ENCODE data around the gene CNGB1. TPM values are rescaled to one million over a fixed set of nuclear protein-coding genes. Genes with fewer than 3 reads are reported as not detected.

CNGB1 gene
- total and polyA plus RNA-seq, 4 donors, result under 0.01 TPM; not detected in 2

GRCh38 chr16:57900796-57901479 is 70.0 kb downstream of the CNGB1 start:
- 88% methylated on average over 11 of the region's 11 CpGs for WGBS
- Histone ChIP-seq H3K9ac (ENCODE audit: low read depth in 1 of 2, low read length in 2 of 2) (no peak overlapping the region), H3K4me1 (ENCODE audit: control insufficient read depth in 4 of 4, insufficient read depth in 4 of 4, low read length in 3 of 4) (peaks cover 0 to 11% (median 6%) of the 10 kb centered on the region in 4 donors), H3K4me3 (ENCODE audit: low read depth in 1 of 3, low read length in 3 of 3) (no peak overlapping the region), H3K36me3 (ENCODE audit: control insufficient read depth in 4 of 4, insufficient read depth in 3 of 4, low read depth in 1 of 4, low read length in 3 of 4) (no peaks in the 10 kb centered on the region), H3K27me3 (ENCODE audit: control insufficient read depth in 4 of 4, insufficient read depth in 4 of 4, low read length in 3 of 4) (no peaks in the 10 kb centered on the region), H3K27ac (ENCODE audit: low read depth in 1 of 2, low read length in 2 of 2) (no peak overlapping the region), H3K9me3 (ENCODE audit: control insufficient read depth in 4 of 4, low read length in 3 of 4) (no peaks in the 10 kb centered on the region)
- no peak for DNase-seq (ENCODE audit: low spot score)
- TF ChIP-seq GABPA (IDR thresholded peaks at IDR 0.05 in 1 of 2, conservative IDR thresholded peaks at IDR 0.05 in 1 of 2) (no peak), RAD21 (IDR thresholded peaks at IDR 0.05) (no peak), RXRA (IDR thresholded peaks at IDR 0.05) (no peak), TAF1 (conservative IDR thresholded peaks at IDR 0.05) (no peak), YY1 (IDR thresholded peaks at IDR 0.05) (no peak), NR2F2 (IDR thresholded peaks at IDR 0.05) (no peak), JUND (IDR thresholded peaks at IDR 0.05) (no peak), EGR1 (IDR thresholded peaks at IDR 0.05; ENCODE audit: low read depth in 2 of 2) (no peak), SP1 (IDR thresholded peaks at IDR 0.05) (no peak), HNF4G (IDR thresholded peaks at IDR 0.05) (no peak), FOXA2 (IDR thresholded peaks at IDR 0.05) (no peak), ATF3 (IDR thresholded peaks at IDR 0.05) (no peak), HNF4A (conservative IDR thresholded peaks at IDR 0.05) (no peak), REST (IDR thresholded peaks at IDR 0.05) (no peak), FOXA1 (IDR thresholded peaks at IDR 0.05) (no peak), CTCF (IDR thresholded peaks at IDR 0.05; ENCODE audit: low read depth, low read length, missing input control) (no peak)
- TF ChIP-seq, protein P1, sequence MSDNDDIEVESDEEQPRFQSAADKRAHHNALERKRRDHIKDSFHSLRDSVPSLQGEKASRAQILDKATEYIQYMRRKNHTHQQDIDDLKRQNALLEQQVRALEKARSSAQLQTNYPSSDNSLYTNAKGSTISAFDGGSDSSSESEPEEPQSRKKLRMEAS (IDR thresholded peaks at IDR 0.05), result no peak
- TF ChIP-seq, protein P2, sequence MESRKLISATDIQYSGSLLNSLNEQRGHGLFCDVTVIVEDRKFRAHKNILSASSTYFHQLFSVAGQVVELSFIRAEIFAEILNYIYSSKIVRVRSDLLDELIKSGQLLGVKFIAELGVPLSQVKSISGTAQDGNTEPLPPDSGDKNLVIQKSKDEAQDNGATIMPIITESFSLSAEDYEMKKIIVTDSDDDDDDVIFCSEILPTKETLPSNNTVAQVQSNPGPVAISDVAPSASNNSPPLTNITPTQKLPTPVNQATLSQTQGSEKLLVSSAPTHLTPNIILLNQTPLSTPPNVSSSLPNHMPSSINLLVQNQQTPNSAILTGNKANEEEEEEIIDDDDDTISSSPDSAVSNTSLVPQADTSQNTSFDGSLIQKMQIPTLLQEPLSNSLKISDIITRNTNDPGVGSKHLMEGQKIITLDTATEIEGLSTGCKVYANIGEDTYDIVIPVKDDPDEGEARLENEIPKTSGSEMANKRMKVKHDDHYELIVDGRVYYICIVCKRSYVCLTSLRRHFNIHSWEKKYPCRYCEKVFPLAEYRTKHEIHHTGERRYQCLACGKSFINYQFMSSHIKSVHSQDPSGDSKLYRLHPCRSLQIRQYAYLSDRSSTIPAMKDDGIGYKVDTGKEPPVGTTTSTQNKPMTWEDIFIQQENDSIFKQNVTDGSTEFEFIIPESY (IDR thresholded peaks at IDR 0.05), result no peak

Measured in liver (tissue), 9 donors.